NCI-H748 (cell line): ENCODE data around the gene NELL1.
A peak's percentile ranks its signal among the peaks of the same experiment; 100 is the strongest.

Source experiments
- DNase-seq: peaks from one replicate; lab custom pipeline; 2025; ENCODE audit not compliant: unreplicated experiment; lab: John Stamatoyannopoulos, UW

The NELL1 gene

GRCh38 chr11:20668844-20669819 is at the start of gene NELL1:
Gene NELL1, plus strand, starts transcription at chr11:20669586.
- peak; percentile 76 for DNase-seq

- no peak for DNase-seq
Measured at GRCh38 chr11:20620988-20621387, 48.4 kb upstream of the NELL1 start.

GRCh38 chr11:20621679-20622078 is 47.7 kb upstream of the NELL1 start:
- peak; percentile 33 for DNase-seq

GRCh38 chr11:20623252-20623651 is 46.1 kb upstream of the NELL1 start:
- DNase-seq, result no peak

- DNase-seq, result no peak
Measured at GRCh38 chr11:20626279-20626678, 43.1 kb upstream of the NELL1 start.

- DNase-seq, result no peak
Measured at GRCh38 chr11:20627026-20627425, 42.4 kb upstream of the NELL1 start.

GRCh38 chr11:20627701-20628100 is 41.7 kb upstream of the NELL1 start:
- peak; percentile 58 for DNase-seq

GRCh38 chr11:20631519-20632168 is 37.7 kb upstream of the NELL1 start:
- peak; percentile 85 for DNase-seq

- no peak for DNase-seq
Measured at GRCh38 chr11:20632169-20632532, 37.2 kb upstream of the NELL1 start.

- peak; percentile 22 for DNase-seq
Measured at GRCh38 chr11:20634044-20634443, 35.3 kb upstream of the NELL1 start.

GRCh38 chr11:20634781-20635180 is 34.6 kb upstream of the NELL1 start:
- no peak for DNase-seq

- DNase-seq, result no peak
Measured at GRCh38 chr11:20638074-20638473, 31.3 kb upstream of the NELL1 start.

- DNase-seq, result no peak
Measured at GRCh38 chr11:20639688-20640087, 29.7 kb upstream of the NELL1 start.

GRCh38 chr11:20640401-20640800 is 29.0 kb upstream of the NELL1 start:
- DNase-seq, result no peak

- DNase-seq, result no peak
Measured at GRCh38 chr11:20644360-20644759, 25.0 kb upstream of the NELL1 start.

GRCh38 chr11:20647976-20648565 is 21.3 kb upstream of the NELL1 start:
- DNase-seq, result peak; percentile 75

GRCh38 chr11:20652150-20652806 is 17.1 kb upstream of the NELL1 start:
- no peak for DNase-seq

GRCh38 chr11:20654038-20654437 is 15.3 kb upstream of the NELL1 start:
- DNase-seq, result no peak

- peak; percentile 57 for DNase-seq
Measured at GRCh38 chr11:20656901-20657300, 12.5 kb upstream of the NELL1 start.

- DNase-seq, result peak; percentile 96
Measured at GRCh38 chr11:20658135-20658534, 11.3 kb upstream of the NELL1 start.

- DNase-seq, result peak; percentile 12
Measured at GRCh38 chr11:20661445-20661844, 7.9 kb upstream of the NELL1 start.
